Activated CD4-positive, alpha-beta T cell treated with anti-CD3 and anti-CD28 coated beads, Interleukin-2, amount 50 U/mL, for 48 hours (primary cell): ENCODE measurements around the gene F3.
A peak's percentile ranks its signal among the peaks of the same experiment; 100 is the strongest.

ENCODE experiments used
- DNase-seq, 2 experiments: peaks; one replicate each; pipeline ENCODE4 v3.0.0-alpha.2; 2020

Gene F3

GRCh38 chr1:94526152-94526980 lies 15.2 kb downstream of the F3 start:
- no peak for DNase-seq

DNA sequence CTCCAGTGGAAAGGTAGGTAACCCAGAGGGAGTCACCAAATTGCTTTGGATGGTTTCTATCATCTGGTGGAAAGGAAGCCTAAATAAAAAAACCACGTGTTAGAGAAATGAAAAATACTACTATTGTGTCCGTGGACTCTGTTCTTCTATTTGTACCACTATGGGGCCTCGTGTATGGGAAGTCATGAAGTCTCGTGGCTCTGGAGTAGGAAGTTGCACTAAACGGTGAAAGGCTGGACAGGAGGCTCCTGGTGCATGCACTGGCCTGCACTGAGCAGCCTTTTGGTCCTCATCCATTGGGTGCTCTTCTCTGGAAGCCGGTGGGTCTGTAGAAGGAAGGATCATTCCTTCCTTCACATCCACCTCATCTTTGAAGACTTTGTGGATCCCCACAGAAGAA lies 17.0 kb downstream of the F3 start:
- DNase-seq, result no peak

DNA sequence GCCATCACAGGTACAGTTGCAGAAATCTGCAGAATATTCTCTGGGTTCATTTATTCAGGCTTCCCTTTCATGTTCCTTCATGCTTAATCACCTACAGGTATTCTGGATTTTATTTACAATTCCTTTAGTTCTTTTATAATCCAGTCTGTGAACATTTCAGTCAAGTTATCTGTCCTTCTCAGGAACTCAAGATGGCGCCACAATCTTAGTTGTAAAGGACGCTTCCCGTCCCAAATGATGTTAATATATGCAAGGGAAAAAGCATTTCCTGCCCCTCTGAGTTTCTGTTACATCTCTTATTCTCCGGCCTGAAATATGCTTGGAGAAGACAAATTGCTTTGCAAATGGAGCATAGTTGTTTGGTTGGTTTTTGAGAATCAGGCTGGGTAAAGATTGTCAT lies 19.3 kb downstream of the F3 start:
- no peak for DNase-seq

DNA sequence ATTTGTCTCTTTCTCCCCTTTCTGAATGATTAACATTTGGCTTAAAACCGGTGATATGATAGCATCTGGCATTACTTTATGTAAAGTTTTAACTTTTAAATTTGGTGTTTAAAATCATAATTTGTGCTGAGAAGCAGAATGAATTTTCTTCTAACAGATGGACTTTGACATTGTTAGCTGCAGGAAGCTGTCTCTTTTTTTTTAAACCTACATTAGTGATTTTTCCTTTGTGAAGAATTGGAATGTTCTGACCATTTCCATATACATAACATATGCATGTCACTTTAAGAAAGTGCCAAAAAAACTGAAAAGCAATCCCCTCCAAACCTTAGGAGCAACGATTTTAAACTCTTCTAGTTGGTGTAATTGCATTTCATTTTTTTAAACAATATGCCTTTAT lies 22.2 kb downstream of the F3 start:
- DNase-seq, result no peak

- no peak for DNase-seq
Observed at GRCh38 chr1:94515296-94515947, 26.1 kb downstream of the F3 start.

DNA sequence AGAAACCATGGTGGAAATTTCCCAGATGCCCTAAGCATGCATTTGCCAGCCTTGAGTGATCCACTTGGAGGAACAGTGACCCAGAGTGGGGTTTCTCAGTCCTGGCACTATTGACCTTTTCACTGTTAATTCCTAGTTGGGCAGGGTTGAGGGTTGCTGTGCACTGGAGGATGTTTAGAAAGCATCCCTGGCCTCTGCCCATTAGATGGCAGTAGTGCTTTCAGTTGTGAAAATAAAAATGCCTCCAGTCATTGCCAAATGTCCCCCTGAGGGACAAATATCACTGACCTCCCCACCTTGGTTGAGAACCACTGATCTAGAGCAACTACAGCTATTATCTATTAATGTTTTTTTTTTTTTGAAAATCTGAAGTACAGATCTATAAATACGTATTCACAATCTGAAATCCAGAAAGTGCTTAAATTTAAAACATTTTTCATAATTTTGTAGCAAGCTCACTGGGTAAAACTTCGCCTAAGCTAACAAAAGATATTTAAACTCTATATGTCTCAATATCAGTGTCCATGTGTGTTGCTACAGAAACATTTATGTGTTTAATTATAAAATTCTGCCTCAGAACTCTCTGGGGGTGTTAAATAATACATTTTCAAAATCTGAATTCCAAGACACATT lies 27.3 kb downstream of the F3 start:
- DNase-seq, result peak in 1 of 2 experiments; percentile 5

DNA sequence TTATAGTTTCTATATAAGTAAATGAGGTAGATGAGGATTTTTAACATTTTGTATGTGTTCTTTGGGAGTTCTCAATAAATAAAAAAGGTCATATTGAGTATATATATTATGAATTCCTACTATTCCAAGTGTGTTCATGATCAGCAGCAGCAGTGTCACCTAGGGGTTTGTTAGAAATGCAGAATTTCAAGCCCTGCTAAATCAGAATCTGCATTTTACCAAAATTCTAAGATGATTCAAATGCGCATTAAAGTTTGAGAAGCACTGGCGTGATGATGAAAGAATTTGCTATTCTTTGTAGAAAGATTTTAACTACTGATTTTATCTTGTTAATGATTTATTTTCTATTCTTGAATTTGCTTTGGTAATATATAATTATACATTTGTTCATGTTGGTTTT lies 28.7 kb downstream of the F3 start:
- DNase-seq, result no peak

GRCh38 chr1:94504601-94505000 lies 37.0 kb downstream of the F3 start:
- no peak for DNase-seq

- no peak for DNase-seq
Observed at GRCh38 chr1:94503153-94503552, 38.4 kb downstream of the F3 start.

DNA sequence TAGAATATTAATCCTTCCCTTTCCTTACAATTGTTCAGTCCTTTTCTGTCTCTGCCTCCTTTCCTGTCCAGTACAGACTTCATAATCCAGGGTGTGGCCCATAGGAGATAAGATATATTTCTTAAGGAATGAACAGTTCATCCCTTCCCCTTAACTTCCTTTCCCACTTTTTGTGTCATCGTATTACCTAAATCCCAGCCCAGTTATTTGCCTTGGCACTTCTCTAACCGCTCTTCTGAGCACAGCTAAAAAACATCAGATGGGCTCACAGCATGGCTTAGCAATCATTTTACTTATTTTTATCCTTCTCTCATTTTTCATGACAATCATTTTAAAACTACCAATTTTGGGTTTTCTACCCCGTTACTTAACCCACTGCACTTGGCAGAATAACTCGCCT lies 39.6 kb downstream of the F3 start:
- DNase-seq, result no peak

GRCh38 chr1:94501426-94501825 lies 40.1 kb downstream of the F3 start:
- DNase-seq, result no peak

DNA sequence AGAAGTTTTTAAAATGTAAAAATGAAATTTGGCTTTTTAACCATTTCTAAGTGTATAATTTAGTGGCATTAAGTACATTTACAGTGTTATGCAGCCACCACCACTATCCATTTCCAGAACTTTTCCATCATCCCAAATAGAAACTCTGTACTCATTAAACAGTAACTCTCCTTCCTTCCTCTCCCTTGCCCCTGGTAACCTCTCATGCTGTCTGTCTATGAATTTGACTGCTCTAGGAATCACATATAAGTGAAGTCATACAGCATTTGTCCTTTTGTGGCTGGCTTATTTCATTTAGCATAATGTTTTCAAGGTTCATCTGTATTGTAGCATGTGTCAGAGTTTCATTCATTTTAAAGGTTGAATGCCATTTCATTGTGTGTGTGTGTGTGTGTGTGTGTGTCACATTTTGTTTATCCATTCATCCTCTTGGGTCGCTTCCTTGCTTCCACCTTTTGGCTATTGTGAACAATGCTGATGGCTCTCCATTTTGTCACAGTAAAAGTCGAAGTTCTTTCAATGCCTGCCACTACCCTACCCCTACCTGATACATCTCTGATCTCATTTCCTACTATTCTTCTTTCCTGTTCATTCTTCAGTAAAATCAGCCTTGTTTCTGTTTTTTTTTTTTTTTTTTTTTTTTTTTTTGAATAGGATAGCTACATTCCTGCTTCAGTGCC lies 45.3 kb downstream of the F3 start:
- DNase-seq, result no peak

GRCh38 chr1:94490556-94490955 lies 51.0 kb downstream of the F3 start:
- no peak for DNase-seq

DNA sequence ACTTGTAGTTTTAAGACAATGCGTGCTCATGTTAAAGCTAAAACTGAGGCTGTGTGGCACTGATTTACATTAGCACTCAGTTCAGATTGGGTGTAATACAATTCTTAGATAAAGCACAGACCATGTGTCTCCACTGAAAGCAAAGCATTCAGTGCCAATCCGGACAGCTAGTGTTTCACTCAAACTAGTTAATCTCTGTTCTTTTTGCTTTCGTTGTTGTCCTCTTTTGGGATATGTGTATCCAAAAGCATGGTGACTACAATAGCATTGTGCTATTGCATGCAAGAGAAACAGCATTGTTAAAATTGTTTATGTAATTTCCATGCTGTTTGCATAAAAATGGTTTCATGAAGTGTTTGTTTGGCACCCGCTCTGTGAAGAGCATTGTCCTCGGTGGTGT lies 54.6 kb downstream of the F3 start:
- no peak for DNase-seq

GRCh38 chr1:94481473-94481933 lies 60.1 kb downstream of the F3 start:
- peak; percentile 5 to 31 for DNase-seq

DNA sequence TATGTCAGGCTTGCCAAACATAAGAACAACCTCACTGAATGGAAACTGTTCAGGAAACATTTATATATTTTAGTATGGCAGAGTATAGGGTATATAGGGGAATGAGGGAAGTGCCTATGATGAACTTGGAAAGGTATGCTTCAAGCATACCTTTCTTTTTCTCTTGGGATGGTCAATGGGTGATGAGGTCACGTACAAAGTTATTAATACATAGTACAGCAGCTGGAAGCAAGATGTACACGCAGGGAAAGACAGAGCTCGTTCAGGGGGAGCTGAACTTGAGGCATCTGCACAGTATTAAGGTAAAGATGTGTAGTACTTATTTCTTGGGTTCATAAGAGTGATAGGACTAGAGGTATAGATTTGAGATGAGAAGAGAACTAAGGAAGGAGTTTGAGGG lies 61.9 kb downstream of the F3 start:
- no peak for DNase-seq
